GM21528 (cell line): ENCODE data around the gene ZNF154.
"Not testable (repeated sequence)": the region's sequence is repeated elsewhere in the genome, so short reads cannot be mapped to it uniquely, and the experiment has no call there.

Experiments used
- ATAC-seq: cut with Tn5 transposase; IDR thresholded peaks from one replicate; pipeline ENCODE4 v1.9.1; 2021; ENCODE audit warnings: mild to moderate bottlenecking, moderate library complexity; ENCODE audit not compliant: unreplicated experiment, low FRiP score

Gene ZNF154

DNA sequence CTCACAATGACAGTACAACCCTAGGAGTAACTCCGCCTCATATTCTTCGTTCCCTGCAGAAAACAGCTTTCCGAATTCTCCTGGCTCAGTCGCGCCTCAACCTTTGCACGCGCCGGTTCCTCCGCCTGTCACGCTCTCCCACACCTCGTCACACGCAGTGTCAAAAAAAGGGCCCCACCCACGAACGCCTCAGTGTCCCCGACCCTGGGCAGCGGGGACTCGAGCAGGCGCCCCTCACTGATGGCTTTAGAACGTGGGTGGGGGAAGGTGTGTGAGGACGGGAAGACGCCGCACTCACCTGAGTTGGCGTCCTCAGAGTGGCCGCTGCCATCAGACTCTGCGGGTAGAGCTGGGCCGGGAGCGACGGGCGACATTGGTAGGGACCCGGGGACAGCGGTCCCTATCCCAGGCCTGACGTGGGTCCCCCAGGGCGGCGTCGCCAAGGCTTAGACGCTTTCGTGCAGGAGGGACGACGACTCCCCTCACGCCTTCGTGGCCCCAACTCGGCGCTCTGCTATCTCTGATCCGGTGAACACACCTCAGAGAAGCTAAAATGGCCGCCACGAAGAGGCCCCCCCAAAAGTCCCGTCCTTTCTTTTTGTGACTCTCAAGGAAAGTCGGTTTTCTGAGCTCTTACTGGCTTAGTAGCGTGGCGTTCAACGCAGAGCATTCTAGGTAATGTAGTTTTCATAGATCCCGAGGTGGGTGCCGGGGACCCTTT, at the start of gene ZNF154:
Gene ZNF154 (minus strand): TSS at position 564 of the 721 bp plus-strand sequence. CDS start 233 bp downstream, at position 331.
- ATAC-seq = no peak

DNA sequence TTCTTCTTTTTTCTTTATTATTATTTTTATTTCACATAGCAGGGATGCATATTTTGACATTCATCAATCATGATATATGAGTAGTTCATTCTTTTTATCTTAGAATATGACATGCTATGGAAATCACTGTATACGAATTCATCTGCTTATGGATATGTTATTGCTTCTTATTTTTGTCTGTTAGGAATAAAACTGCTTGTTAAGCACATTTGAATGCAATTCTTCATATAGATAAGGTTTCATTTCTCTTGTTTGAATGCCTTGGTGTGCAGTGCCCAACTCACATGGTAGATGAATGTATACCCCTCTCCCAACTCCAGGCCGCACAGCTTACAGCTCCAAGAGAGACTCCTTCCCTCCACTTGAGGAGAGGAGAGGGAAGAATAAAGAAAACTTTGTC, 48.9 kb upstream of the ZNF154 start:
- ATAC-seq = no peak

DNA sequence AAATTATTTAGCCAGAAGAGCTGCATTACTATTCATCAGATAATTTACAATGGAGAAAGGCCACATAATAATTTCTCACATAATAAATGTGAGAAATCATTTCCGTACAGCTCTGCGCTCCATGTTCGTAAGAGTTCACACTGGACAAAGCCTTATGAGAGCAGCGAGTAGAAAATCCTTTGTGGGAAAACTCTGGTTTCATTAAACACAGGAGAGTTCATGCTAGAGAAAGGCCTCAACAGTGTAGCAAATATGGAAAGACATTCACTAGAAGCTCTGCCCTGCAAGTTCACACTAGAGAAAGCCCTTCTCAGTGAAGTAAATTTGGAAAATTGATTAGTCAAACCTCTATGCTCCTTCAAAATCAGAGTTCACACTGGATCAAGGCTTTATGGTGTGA, 46.0 kb upstream of the ZNF154 start:
- no peak for ATAC-seq

DNA sequence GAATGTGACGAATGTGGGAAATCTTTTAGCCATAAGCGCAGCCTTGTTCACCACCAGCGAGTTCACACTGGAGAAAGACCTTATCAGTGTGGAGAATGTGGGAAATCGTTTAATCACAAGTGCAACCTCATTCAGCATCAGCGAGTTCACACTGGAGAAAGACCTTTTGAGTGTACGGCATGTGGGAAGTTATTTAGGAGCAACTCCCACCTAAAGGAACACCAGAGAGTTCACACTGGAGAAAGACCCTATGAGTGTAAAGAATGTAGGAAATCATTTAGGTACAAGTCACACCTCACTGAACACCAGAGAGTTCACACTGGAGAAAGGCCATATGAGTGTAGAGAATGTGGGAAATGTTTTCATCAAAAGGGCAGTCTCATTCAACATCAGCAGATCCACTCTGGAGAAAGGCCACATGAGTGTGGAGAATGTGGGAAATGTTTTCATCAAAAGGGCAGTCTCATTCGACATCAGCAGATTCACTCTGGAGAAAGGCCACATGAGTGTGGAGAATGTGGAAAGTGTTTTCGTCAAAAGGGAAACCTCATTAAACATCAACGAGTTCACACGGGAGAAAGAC, 45.2 kb upstream of the ZNF154 start:
- ATAC-seq = no peak

DNA sequence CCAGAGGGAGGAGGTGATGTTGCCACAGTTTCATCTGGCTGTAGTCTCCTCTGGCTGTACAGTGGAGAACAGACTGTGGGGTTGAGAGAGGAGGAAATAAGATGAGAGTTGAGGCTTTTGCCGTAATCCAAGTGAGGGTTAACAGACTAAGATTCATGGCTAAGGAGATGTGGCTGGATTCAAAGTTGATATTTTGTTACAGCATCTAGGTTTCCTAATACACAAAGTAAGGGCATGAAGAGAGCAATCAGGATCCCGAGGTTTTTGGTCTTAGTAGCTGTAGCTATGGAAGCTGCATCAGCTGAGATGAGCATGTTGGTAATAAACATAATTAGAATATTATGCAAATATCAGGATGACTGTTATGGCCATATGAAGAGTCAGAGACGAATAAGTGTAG, 39.0 kb upstream of the ZNF154 start:
- no peak for ATAC-seq

DNA sequence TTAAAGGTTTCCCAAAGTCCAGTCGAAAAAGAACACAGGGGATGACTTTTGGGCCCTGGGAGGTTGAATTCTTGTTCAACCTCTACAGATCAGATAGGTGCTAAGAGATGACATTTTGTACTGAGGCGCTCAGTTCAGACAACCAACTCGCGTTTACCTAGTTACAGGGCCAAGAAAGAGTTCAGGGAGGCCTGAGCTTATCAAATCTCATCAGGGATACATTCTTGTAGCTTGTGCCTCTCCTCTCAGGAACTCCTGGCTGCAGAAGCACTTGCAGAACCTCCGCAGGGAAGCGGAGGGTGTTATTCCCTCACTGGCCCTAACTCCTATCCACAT, 38.4 kb upstream of the ZNF154 start:
- no peak for ATAC-seq

DNA sequence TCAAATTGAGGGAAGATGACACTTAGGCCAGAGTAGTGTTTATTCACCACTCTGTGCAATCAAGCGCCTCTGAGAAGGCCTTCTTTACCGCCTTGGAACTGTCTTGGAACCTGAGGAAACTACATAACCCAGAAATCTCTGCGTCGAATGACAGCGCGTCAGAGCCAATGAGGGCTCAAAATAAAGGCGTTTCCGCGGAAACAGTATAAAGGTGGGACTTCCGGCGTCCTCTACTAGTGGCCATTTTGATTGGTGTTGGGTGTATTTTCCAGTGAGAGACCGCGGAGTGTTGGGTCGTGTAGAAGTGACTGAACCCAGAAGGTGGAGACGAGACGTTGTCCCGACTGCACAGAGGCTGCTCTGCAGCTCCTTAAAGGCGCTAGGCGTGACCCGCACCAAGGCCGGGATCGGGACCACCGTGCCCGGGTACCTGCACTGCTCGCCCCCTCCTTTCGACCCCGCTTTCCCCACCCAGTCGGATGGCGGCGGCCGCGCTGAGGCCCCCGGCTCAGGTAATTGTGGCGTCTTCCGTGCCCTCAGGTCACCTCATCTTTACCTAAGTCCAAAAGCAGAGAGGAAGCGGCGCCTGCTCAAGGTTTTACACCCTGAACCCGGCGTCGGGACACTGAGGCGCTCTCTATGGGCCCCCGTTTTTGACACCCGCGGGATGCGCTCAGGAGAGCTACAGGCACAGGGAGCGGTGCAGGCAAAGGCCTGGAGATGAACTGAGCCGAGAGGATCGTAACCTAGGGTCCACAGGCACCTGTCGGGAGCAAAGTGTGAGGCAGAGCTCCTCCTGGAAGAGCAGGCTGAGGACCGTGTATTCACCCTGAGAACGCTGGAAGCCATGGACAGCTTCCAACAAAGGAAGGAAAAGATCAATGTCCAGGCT, 37.8 kb upstream of the ZNF154 start, which contains the start of gene ZNF776:
Gene ZNF776 (plus strand): TSS at position 236 of the 892 bp plus-strand sequence. CDS start 244 bp downstream, at position 480.
- ATAC-seq = peak; percentile 94

DNA sequence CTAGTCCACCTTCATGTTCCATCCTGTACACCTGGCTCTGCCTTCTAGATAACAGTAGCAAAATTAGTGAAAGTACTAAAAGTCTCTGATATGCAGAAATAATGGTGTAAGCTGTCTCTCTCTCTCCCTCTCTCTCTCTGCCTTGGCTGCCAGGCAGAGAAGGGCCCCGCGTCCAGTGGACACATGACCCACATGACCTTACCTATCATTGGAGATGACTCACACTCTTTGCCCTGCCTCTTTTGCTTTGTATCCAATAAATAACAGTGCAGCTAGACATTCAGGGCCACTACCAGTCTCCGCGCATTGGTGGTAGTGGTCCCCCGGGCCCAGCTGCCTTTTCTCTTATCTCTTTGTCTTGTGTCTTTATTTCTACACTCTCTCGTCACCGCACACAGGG, 29.8 kb upstream of the ZNF154 start:
- not testable (repeated sequence) for ATAC-seq

DNA sequence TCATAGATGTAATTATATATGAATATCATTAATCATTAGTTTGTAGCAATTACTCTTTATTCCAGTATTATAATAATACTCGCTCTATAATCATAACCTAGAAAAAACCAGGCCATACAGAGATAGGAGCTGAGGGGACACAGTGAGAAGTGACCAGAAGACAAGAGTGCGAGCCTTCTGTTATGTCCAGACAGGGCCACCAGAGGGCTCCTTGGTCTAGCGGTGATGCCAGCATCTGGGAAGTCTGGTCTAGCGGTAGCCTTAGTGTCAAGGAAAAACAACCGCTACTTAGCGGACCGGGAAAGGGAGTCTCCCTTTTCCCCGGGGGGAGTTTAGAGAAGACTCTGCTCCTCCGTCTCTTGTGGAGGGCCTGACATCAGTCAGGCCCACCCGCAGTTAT, 29.3 kb upstream of the ZNF154 start:
- not testable (repeated sequence) for ATAC-seq

DNA sequence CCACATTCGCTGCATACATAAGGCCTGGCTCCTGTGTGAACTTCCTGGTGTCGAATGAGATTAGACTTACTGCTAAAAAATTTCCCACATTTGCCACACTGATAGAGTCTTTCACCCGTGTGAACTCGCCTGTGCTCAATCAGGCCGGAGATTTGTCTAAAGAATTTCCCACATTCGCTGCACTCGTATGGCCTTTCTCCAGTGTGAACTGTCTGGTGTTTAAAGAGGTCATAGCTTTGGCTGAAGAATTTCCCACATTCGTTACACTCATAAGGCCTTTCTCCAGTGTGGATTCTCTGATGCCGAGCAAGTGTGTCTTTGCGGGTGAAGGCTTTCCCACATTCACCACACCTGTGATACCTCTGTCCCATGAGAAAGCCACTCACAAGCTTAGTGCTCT, 11.9 kb upstream of the ZNF154 start:
- ATAC-seq = no peak

DNA sequence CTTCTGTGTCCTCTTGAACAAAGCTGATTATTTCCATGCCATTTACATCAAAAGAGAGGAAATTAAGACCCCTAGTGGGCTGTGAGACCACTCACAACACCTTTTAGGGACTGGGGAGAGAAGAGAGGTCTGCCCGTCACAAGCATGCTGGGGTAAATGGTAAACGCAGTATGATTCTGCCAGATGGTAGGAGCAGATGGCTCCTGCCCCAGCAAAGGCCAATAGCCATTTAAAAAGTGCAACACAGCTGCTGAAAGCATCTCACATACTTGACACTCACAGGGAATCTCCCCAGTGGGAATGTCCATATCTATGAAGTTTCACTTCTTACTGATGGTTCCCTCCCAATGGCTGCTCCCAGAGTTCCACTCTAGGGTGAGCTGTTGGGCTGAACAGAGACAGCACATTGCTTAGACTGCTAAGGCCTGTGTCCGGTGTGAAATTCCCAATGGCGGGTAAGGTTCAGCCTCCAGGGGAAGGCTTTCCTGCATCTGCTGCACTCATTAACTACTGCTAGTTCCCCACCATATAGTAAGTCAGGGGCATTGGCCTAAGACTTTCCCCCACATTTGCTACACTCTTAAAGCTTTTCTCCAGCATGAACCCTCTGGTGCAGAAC, 11.0 kb upstream of the ZNF154 start:
- ATAC-seq = no peak

DNA sequence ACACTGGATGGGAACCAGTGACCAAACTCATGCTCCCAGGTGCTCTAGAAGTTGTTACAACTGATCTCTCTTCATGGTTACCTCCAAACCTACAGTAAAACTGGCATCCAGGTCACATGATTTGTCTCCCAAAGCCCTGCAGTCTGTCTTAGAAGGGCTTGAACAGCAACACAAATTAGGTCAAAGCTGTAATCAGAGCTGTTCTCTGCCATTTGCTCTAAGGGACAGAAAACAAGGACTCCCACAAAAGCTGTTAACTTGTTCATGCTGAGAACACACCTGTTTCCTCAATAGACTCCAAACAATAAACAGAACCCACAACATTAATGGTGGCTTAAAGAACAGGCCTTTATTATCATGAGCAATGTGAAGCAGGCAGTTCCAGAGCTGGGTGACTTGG, 10.4 kb upstream of the ZNF154 start:
- no peak for ATAC-seq

DNA sequence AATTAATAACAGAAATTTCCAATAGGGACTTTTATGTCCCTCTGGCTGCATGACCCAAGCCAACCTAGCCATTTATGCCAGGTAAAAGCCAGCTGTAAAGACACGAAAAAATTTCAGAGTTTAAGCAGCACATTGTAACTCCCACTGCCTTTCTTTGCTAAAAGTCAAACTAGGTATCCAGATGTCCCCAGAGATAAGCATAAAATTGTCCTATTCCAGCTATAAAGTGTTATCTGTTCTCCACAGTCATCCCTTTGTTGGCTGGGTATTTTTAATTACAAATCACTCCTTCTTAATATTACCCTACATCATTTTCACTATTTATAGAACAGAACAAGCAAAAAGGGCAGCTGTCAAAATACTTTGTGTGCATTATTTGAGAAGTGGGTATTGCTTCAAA, 3.2 kb upstream of the ZNF154 start:
- ATAC-seq = no peak

DNA sequence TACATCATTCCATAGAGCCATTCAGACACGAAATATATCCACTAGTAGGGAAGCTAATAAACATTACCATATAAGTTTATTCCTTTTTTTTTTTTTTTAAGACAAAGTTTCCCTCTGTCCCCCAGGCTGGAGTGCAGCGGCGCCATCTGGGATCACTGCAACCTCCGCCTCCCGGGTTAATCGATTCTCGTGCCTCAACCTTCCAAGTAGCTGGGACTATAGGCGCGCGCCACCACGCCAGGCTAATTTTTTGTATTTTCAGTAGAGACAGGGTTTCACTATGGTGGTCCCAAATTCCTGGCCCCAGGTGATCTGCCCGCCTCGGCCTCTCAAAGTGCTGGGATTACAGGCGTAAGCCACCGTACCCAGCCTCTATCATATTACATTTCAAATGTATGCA, 612 bp upstream of the ZNF154 start:
- no peak for ATAC-seq

DNA sequence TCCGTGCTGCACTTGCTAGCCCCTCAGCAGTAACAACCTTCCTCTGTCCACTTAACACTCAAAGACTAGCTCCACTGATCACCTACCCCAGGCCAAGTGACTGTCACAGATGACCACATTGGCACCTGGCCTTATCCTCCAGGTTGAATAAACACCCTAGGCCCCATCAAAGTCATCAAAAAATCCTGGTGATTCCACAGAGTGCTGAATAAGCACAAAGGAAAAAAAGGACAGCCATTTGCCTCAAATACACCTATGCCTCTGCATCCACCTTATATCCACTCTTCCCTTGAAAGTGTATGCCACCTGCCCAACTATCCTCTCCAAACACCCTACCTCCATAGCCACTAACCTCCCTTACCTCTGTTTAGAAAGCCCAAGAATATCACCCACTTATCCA, 2.7 kb downstream of the ZNF154 start:
- no peak for ATAC-seq

DNA sequence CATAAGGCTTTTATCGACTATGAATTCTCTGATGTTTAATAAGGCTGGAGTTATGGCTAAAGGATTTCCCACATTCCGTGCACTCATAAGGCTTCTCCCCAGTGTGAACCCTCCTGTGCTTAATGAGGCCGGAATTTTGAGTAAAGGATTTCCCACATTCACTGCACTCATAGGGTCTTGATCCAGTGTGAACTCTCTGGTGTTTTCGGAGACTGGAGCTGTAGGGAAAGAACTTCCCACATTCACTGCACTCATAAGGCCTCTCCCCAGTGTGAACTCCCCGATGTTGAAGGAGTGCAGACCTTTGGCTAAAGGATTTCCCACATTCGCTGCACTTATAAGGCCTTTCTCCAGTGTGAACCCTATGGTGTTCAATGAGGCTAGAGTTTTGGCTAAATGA, 7.4 kb downstream of the ZNF154 start:
- no peak for ATAC-seq

DNA sequence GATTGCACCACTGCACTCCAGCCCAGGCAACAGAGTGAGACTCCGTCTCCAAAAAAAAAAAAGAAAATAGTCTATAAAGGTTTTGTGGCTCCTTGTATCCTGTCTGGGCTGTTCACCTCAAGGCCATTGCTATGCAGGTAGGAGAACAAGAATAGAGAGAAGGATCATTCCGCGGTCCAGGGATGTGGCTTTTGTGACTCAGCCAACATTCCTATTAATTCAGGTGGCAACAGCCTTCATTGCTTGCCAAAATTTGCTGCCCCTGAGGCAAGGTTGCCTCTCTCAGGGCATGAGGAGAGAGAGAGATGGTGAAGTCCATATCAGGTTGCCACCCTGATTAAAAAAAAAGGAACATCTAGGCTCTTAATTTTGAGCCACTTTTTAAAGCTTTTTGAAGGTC, 19.3 kb downstream of the ZNF154 start:
- no peak for ATAC-seq

DNA sequence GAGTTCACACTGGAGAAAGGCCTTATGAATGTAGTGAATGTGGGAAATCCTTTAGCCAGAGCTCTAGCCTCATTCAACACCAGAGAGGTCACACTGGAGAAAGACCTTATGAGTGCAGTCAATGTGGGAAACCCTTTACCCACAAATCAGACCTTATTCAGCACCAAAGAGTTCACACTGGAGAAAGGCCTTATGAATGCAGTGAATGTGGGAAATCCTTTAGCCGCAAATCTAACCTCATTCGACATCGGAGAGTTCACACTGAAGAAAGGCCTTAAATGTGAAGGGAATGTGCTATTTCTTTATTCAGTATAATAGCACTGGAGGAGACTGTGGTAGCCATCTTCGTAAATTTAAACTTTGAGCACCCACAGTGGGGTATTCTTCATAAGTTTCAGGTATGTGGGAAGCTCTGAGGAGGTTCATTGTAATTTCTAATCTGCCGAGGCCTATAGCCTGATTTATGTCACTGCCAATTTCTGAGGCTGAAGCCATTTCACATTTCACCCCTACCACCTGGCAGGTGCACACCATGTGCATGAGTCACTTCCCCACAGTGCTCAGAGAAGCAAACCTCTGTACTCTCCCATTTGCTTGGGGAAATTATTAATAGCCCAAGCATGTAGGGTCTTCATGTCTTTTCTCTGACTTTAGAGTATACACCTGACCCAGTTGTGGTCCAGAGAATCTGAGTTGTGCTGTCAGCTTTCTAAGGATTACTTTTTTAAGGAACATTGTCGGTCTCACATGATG, 20.8 kb downstream of the ZNF154 start:
- ATAC-seq = no peak

DNA sequence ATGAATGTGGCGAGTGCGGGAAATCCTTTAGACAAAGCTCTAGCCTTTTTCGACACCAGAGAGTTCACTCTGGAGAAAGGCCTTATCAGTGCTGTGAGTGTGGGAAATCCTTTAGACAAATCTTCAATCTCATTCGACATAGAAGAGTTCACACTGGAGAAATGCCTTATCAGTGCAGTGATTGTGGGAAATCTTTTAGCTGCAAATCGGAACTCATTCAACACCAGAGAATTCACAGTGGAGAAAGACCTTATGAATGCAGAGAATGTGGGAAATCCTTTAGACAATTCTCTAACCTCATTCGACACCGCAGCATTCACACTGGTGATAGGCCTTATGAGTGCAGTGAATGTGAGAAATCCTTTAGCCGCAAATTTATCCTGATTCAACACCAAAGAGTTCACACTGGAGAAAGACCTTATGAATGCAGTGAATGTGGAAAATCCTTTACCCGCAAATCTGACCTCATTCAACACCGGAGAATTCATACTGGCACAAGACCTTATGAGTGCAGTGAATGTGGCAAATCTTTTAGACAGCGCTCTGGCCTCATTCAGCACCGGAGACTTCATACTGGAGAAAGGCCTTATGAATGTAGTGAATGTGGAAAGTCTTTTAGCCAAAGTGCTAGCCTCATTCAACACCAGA, 21.5 kb downstream of the ZNF154 start:
- no peak for ATAC-seq

DNA sequence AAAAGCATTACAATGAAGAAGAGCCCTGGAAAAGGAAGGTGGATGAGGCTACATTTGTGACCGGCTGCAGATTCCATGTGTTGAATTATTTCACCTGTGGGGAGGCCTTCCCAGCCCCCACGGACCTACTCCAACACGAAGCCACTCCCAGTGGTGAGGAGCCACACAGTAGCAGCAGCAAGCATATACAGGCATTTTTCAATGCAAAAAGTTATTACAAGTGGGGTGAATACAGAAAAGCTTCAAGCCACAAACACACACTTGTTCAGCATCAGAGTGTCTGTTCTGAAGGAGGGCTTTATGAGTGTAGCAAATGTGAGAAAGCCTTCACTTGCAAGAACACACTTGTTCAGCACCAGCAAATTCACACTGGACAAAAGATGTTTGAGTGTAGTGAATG, 22.3 kb downstream of the ZNF154 start:
- ATAC-seq = no peak
